CD4-positive, alpha-beta T cell treated with Interferon gamma for 1 hour (primary cell): ENCODE results near the gene CNGB1.
"Not testable (repeated sequence)": the region's sequence is repeated elsewhere in the genome, so short reads cannot be mapped to it uniquely, and the experiment has no call there.

Experiments used
- DNase-seq: peaks from one replicate; pipeline ENCODE4 v3.0.0-alpha.2; 2020

The CNGB1 gene

DNA sequence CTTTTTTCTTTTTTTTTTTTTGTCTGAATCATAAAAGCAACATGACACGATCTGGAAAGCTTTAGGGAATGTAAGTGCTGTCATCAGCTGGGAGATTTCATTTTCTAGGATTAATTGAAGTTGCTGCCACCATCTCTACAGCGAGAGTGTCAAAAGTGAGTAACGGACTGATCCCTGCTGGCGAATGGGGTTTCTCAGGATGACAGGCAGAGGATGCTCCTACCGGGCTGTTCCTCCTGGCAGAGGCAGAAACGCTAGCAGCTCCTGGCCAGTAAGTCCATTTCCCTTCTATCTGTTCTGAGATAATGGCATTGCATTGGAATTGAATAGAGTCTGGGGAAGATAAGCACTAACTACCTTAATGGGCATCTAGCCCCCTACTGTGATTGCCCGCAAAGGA, 88.1 kb downstream of the CNGB1 start:
- DNase-seq, result no peak

DNA sequence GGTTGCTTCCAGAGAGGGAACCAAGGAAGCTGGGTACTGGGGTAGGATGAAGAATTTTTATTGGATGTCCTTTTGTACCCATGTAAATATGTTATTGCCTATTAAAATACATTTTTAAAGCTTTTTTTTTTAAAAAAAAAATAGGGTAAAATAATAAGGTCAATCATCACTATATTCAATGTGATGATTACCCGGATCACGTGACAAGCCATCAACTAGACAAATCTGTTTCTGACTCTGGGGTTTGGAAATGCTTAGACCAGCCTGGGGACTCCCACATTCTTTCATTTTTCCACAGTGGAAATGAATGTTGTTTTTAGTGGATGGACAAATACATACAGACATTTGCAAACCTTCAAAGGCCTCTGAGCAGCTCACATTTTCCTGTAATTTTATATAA, 88.7 kb downstream of the CNGB1 start:
- DNase-seq, result no peak

DNA sequence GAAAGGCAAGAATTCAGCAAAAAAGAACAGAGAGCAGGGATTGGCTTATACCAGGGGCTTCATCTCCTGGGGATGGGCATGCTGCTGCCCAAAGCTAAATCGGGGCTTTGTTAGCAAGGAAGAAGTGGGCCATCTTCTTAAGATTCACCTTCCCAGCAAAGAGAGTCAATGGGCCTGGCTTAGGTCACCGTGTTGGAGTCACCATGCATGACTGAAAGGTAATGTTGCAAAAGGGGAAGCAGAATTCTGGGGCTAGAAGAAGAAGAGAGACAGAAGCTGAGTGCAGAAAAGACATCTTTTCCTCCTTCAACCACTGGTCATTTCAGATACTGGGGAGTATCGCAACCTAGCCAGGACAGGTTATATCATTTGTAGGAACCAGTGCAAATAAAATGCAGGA, 92.3 kb downstream of the CNGB1 start:
- no peak for DNase-seq

- DNase-seq, result no peak
Observed at GRCh38 chr16:57876210-57876609, 94.7 kb downstream of the CNGB1 start.

DNA sequence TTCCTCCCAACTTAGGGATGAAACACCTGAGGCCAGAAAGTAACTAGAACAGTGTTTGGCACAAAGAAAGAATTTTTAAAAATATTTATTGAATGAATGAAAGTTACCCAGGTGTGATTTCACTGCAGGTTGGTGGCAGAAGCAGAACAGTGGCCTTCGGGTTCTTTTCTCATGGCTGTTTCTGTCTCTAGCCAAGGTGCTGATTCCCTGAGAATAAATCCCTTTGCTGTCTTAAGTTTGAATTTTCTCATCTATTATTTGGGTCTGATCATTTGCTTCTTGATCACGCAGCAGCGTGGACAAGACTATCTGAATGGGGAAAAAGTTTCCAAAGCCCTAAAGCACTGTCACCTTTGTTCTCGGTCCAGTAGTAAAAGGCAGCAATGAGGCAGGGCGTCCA, 95.6 kb downstream of the CNGB1 start:
- DNase-seq, result no peak

DNA sequence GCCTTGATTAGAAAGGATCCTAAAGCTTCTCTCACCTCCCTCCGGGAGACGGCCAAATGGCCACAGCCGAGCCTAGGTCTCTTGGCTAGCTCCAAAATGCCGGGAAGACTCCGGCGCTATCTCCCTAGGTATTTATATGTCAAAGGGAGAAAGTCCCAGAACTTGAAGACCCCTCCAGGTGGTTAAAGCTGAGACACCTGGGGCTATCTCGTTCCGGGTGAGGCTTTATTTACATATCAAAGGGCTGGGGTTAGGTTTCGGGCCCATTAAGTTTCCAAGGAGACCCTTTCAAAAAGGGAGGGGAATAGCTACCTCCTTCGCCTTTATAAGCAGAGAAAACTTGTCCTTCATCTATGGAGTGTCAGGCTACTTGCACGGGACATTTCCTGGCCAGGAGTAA, 97.7 kb downstream of the CNGB1 start:
- DNase-seq, result no peak

- not testable (repeated sequence) for DNase-seq
Observed at GRCh38 chr16:57872764-57873163, 98.2 kb downstream of the CNGB1 start.

- no peak for DNase-seq
Observed at GRCh38 chr16:57871456-57871855, 99.5 kb downstream of the CNGB1 start.

- no peak for DNase-seq
Observed at GRCh38 chr16:57870753-57871454, 100.0 kb downstream of the CNGB1 start.

- no peak for DNase-seq
Observed at GRCh38 chr16:57868913-57869520, 101.9 kb downstream of the CNGB1 start.

DNA sequence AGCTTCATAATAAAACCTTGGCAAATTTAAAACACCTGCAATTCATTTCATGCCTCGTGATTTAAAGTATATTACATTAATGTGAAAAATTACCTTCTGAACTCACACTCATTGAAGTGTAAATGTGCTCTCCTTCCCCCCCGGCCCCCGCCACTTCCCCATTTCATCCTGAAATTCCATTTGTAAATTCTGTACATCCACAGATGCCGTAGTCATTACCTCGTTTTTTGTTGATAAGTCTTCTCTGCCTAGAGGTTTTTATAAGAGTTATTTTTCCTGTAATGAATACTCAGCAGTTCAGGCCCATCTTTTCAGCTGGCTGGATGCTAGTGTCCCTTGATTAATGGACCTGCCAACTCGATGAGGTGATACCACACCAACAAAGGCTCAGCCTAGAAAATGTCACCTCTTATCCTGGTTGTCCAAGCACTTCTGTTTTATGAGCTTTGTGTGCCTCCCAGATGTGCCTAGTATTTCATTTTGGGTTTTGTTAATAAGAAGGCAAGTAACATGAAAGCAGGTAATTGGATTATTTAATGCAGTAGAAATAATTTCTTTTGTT, 103.8 kb downstream of the CNGB1 start:
- no peak for DNase-seq

DNA sequence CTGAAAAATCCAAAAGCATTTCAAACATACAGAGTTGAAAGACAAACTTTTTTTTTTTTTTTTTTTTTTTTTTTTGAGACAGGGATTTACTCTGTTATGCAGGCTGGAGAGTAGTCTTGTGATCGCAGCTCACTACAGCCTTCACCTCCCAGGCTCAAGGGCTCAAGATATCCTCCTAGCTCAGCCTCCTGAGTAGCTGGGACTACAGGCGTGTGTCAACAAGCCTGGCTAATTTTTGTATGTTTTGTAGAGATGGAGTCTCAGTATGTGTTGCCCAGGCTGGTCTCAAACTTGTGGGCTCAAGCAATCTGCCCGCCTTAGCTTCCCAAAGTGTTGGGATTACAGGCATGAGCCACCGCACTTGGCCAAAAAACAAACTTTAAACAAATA, 104.4 kb downstream of the CNGB1 start:
- no peak for DNase-seq

- DNase-seq, result no peak
Observed at GRCh38 chr16:57865746-57866528, 105.0 kb downstream of the CNGB1 start.

DNA sequence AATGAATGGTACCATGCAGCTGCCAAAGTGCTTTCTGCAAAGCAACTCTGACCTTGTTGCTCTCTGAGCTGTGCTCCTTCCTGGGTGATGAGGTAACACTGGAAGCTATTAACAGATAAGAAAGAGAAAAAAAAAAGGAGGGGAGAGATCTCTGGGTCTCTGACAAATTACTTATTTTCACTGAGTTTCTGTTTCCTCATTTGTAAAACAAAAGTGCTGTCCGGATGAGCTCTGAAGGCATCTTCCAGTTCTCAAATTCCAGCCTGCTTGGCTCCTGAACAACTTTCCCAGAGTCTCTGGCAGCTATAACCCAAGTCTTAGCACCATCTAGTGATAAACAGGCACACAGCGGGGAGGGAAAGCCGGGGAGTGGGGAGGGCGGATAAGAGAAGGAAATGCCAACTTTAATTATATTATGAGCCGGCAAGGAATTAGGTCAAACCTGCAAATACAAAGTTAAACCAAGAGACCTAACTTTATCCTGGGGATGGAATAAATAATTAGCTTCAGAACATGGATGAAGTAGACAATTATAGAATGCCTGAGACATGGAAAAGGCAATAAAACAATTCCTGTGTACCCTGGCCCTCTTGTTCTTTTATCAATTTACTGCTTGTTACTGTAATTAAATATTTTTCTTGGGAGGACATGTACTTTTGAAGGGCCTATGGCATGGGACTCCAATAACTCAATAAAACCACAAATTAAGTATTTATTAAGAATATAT, 107.3 kb downstream of the CNGB1 start:
- no peak for DNase-seq

GRCh38 chr16:57862698-57863433, 108.1 kb downstream of the CNGB1 start:
- DNase-seq, result no peak

- no peak for DNase-seq
Observed at GRCh38 chr16:57859331-57859730, 111.6 kb downstream of the CNGB1 start.

DNA sequence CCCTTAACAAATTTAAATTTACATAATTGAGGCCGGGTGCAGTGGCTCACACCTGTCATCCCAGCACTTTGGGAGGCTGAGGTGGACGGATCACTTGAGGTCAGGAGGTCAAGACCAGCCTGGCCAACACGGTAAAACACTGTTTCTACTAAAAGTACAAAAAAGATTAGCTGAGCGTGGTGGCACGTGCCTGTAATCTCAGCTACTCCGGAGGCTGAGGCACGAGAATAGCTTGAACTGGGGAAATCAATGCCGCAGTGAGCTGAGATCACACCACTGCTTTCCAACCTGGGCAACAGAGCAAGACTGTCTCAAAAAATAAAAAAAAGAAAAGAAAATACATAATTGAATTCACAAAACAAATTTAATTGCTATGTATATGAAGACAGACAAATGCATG, 112.3 kb downstream of the CNGB1 start:
- no peak for DNase-seq

GRCh38 chr16:57857991-57858390, 112.9 kb downstream of the CNGB1 start:
- DNase-seq, result not testable (repeated sequence)

DNA sequence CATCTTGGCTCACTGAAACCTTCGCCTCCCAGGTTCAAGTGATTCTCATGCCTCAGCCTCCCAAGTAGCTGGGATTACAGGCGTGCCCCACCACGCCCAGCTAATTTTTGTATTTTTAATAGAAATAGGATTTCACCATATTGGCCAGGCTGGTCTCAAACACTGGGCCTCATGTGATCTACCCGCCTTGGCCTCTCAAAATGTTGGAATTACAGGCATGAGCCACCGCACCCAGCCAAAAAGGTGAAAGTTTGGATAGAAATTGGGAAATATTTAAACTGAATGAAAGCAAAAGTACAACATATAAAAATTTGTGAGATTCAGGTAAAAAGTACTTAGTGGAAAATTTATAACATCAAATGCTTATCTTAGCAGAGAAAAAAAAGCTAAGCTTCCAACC, 115.7 kb downstream of the CNGB1 start:
- DNase-seq, result no peak

DNA sequence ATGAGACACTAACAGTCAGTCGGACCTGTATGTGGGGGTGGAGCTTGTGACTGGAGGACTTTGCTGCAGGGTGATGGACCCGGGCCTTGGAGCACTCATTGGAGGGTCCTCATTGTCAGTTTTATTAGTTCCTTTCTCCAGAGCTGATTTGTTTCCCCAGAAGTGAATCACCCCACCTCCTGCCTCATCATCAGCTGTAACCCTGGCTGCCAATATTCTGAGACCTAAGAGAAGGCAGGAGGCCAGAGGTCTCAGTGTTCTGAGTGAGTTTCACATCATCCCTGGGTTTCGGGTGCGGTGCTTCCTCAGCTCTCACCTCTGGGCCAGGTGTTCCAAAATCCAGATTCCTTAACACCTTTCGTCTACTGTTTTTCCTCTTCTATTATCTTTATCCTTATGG, 118.7 kb downstream of the CNGB1 start:
- no peak for DNase-seq

GRCh38 chr16:57848181-57848580, 122.7 kb downstream of the CNGB1 start:
- no peak for DNase-seq

DNA sequence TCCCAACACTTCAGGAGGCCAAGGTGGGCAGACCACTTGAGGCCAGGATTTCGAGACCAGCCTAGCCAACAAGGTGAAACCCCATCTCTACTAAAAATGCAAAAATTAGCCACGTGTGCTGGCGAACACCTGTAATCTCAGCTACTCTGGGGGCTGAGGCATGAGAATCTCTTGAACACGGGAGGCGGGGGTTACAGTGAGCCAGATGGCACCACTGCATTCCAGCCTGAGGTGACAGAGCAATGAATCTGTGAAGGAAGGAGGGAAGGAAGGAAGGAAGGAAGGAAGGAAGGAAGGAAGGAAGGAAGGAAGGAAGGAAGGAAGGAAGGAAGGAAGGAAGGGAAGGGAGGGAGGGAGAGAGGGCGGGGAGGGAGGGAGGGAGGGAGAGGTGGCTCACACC, 124.0 kb downstream of the CNGB1 start:
- DNase-seq, result not testable (repeated sequence)
